LHCN-M2 (cell line): ENCODE results near the gene KRT72. TPM values are rescaled to one million over a fixed set of nuclear protein-coding genes. Genes with fewer than 3 reads are reported as not detected.
"Not testable (repeated sequence)": the region's sequence is repeated elsewhere in the genome, so short reads cannot be mapped to it uniquely, and the experiment has no call there.

Experiments
- DNase-seq: peaks from one replicate; pipeline ENCODE4 v3.0.0-alpha.2; 2012; ENCODE audit warnings: low read depth
- total RNA-seq: library from RNA; depleted of rRNA; stranded (reverse); fragments of >200 nt; gene quantifications from 2 replicates; pipeline ENCODE4 v1.2.3, GENCODE V29; 2014

Gene KRT72
- total RNA-seq, 1 experiment from 2014 or later, result not detected

DNA sequence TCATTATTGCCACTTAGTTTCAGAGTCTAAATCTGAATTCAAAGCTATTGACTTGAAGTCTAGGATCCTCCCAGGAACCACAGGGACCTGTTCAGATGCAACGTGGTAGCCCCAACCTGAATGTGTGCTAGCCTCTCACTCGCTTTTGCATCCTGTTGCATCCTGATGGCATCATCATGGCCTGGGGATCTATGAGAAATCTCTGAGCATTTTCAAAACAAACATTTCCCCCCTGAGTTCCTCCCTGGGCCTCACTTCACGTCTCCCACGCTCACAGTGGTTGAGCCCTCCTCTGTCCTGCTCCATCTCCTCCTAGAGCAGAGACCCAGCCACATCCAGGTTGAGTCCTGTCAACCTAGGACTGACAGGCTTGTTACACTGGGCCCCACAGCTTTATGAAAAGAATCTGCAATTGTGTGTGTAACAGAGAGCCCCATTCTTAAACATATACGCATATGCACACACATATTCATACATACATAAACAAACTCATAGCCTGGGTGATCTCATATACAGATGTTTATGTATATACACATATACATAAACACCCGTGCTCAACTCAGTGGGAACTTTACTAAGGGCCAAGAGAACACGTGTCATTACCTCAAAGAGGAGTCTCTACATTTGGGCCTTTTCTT is 5.4 kb upstream of the KRT72 start:
- no peak for DNase-seq

DNA sequence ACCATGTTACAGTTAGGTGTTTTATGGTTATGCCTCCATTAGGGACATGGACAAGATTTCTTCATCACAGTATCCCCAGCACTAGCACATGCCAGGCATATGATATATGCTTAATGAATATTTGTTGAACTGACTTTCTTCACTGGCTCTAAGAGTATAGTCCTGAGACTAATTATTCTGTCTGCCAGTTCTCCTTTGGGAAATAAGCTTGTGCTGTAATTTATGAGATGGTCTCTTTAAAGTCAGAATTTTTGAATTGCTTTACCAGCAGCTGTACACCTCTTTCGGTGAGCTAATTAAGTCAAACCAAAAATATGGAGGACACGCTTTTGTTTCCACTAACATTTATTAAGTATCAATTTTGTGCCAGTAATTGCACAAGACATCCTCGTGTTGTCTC is 4.8 kb upstream of the KRT72 start:
- no peak for DNase-seq

DNA sequence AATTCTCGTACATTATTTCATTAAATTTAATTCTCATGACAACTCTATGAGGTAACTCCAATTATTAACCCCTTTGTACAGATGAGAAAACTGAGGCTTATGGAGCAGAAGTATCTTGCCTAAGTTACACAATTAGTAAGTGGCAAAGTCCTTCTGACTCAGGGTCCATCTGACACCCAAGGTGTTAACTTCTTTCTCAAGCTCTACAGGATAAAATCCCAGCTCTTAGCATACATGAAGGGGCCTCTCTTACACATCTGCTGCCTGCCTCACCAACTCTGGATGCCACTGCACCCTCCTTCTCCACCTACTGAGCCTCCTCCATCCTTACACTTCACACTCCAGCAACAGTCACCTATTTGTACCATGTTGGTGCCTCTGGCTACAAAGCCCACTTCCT is 4.3 kb upstream of the KRT72 start:
- no peak for DNase-seq

GRCh38 chr12:52604859-52605258 is 3.6 kb upstream of the KRT72 start:
- DNase-seq, result no peak

DNA sequence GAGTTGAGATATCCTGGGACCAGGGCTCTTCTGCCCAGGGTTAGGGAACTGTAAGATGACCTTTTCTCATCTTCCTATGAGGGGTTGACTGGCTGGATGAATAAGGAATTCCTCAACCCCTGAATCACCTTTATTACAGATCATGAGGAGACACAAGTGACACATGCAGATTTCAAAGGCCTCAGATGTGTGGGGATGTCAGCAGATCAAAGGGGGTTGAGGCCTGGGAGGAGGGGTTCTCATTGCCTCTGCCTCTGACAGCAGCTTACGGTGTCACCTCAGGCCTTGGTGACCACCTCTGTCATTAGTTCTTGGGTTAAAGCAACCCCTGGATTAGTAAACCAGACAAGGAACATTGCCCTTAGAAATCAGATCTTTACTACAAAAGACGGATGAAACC is 2.1 kb upstream of the KRT72 start:
- no peak for DNase-seq

DNA sequence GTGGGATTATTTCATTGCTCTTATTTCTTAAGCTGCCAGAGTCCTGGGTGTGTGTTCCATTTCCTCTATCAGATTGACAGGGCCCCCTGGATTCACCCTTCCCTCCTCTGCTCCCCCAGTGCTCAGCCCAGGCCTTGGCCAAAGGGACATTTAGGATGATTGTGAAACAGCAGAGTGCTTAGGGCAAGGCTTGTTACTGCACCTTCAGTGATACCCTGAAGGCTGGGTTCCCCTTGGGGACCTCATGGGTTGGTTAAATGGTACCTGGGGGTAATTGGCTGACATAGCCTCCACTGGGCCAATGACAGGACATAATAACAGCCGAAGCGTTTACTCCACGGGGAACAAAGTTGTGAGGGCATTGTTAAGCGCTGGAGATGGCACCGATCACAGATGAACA is 1.3 kb upstream of the KRT72 start:
- no peak for DNase-seq

GRCh38 chr12:52601671-52602070 is 408 bp upstream of the KRT72 start:
- no peak for DNase-seq

DNA sequence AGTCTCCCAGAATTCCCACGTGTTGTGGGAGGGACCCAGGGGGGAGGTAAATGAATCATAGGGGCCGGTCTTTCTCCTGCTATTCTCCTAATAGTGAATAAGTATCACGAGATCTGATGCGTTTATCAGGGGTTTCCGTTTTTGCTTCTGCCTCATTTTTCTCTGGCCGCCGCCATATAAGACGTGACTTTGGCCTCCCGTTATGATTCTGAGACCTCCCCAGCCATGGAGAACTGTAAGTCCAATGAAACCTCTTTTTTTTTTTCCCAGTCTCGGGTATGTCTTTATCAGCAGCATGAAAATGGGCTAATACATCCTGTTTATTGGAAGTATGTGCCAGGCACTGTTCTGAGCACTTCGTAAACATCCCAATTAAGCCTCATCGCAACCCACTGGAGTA is 788 bp downstream of the KRT72 start:
- no peak for DNase-seq

- DNase-seq, result no peak
Measured at GRCh38 chr12:52600071-52600470, 1.2 kb downstream of the KRT72 start.

DNA sequence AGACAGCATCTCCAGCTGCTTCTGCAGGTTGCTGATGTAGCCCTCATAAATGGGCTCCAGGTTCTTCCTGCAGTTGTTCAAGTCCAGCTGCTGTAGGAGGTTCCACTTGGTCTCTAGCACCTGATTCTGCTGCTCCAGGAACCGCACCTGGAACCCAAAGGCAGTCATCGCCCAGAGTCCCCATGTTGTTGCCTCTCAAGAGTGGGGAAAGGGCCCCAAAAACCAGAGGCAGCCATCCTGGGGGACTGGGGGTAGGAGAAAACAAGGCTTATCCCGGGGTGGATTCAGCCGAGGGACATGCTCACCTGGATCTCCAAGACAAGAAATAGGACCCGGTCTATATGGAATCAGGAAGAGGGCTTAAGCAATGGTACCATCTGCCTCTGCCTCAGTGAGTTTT is 2.3 kb downstream of the KRT72 start:
- no peak for DNase-seq

- not testable (repeated sequence) for DNase-seq
Measured at GRCh38 chr12:52594237-52594636, 7.0 kb downstream of the KRT72 start.

DNA sequence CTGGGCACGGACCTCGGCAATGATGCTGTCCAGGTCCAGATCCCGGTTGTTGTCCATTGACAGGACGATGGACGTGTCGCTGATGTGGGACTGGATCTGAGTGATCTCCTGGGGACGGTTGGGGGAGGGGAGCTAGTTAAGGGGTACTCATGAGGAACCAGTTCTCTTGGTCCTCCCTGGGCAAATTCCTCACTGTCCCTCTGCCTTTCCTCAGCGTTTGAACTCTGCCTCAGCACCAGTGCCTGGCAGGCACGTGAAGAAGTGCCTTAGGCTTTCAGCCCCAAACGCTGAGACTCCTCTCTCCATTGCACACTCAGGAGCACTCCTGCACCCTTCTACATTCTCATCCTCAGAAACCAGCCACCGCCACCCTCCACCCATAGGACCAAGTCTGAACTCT is 9.7 kb downstream of the KRT72 start:
- DNase-seq, result no peak

DNA sequence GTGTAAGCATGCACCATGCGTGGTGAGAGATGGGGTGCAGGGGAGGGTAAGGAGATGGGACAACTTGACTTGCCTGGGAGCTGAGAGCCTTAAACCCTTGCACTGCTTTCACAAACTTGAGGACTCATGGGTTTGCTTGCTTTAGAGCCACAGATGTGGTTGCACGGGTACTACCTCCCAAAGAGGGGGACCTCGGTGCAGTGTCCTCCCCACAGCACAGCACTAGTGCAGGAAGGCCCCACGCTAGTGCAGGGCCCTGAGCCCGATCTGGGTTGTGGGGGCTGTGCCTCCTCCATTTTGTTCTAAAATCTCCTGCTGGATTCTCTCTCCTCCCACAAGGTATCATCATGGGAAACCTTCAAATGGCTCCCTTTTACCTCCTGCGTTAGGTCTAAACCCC is 11.2 kb downstream of the KRT72 start:
- no peak for DNase-seq

DNA sequence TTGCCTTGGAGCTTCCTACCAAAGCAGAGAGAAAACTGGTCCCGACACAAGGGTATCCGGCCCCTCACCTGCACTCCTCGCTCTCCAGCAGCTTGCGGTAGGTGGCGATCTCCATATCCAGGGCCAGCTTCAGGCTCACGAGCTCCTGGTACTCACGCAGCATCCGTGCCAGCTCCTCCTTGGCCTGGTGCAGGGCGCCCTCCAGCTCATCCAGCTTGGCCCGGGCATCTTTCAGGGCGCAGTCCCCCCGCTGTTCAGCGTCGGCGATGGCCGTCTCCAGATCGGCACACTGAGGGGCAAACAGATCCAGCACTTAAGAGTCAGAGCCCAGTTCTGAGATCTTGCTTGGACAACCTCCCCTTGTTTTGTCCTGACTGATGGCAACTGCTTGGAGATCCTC is 13.7 kb downstream of the KRT72 start:
- no peak for DNase-seq

- peak; percentile 1 for DNase-seq
Measured at GRCh38 chr12:52585946-52586345, 15.3 kb downstream of the KRT72 start.

- DNase-seq, result no peak
Measured at GRCh38 chr12:52585066-52585465, 16.2 kb downstream of the KRT72 start.

DNA sequence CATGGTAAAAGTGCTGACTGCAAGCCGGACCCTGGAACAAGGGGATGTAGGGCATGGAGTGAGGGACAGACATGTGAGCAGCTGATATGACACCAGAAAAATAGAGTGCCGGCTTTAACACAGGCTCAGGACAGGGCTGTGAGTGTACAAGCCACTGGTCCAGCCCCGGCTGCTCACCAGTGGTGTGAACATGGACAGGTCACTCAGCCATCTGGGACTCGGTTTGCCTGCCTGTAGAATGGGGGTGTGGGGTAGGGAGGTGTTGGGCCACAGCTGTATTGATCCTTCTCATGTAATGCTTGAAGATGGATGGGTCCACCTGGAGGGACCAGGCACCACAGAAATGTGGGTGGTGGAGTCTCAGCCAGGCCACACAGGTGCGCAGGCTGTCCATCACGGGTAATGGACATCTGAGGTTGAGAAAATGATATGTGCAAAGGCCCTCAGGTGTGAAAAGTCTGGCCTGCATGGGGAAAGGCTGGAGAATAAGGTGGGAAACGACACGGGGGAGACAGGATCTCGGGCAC is 17.0 kb downstream of the KRT72 start:
- DNase-seq, result no peak

DNA sequence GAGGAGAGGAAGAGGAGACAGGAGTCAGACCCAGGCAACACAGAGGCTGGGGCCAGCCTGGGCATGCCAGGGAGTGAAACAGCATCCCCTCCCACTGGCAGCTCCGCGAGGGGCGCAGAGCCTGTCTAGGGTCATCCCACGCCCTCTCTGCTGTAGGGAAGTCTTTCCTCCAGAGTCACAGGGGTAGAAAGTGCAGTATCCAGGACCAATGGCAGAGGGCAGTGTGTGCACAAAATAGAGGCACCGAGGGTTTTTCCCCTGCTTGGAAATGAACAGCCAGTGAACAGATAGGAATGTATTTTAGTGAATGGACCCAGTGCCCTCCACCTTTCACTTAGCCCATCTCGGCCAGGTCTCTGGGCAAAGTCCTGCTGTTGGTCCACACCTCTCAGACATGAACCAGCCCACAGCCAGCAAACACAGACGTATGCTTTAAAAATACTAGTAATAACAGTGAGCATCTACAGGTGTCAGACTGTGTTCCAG is 18.2 kb downstream of the KRT72 start:
- DNase-seq, result peak; percentile 33

DNA sequence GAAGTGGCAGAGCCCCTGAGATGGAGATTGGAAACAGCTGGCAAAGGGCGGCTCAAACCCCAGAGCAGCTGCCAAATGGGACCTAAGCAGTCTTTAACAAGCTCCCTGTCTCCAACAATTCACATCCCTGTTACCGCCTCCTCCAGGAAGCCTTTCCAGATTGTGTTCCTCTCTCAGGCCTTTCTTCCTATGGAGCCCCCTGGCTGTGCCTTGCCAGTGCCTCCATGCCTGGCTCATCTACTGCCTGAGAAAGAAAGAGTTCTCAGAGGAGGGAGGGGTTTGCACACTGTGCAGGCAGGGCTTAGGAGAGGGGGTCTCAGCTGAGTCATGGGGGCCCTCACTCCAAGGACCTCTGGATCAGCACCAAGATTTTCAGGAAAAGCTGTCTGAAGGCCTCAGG is 18.8 kb downstream of the KRT72 start:
- no peak for DNase-seq

- peak; percentile 6 for DNase-seq
Measured at GRCh38 chr12:52581481-52581880, 19.8 kb downstream of the KRT72 start.

- no peak for DNase-seq
Measured at GRCh38 chr12:52581066-52581465, 20.2 kb downstream of the KRT72 start.

- no peak for DNase-seq
Measured at GRCh38 chr12:52580496-52580895, 20.8 kb downstream of the KRT72 start.
